Nephron progenitor cell (in vitro differentiated cells): Measurements from ENCODE around the gene EPOP.

ENCODE experiments used
- DNase-seq: peaks from one replicate; pipeline ENCODE4 v3.0.0; 2021
- H3K27ac Mint-ChIP-seq: 2 replicates; pipeline ENCODE4 v1.8.0; 2021; ENCODE audit warnings: mild to moderate bottlenecking, moderate library complexity, mixed read lengths
- H3K27me3 Mint-ChIP-seq: 2 replicates; pipeline ENCODE4 v1.8.0; 2021; ENCODE audit warnings: mild to moderate bottlenecking, low read depth, mixed read lengths; ENCODE audit not compliant: poor library complexity
- H3K36me3 Mint-ChIP-seq: 2 replicates; pipeline ENCODE4 v1.8.0; 2021; ENCODE audit warnings: low read depth, mixed read lengths
- H3K4me1 Mint-ChIP-seq: 2 replicates; pipeline ENCODE4 v1.8.0; 2021; ENCODE audit warnings: mixed read lengths
- H3K4me3 Mint-ChIP-seq: 2 replicates; pipeline ENCODE4 v1.8.0; 2021; ENCODE audit warnings: mild to moderate bottlenecking, moderate library complexity, mixed read lengths
- H3K9me3 Mint-ChIP-seq: 2 replicates; pipeline ENCODE4 v1.8.0; 2021; ENCODE audit warnings: mild to moderate bottlenecking, moderate library complexity, mixed read lengths
- TF ChIP-seq, protein P1 (sequence below): fragments of 200-600 bp; sonication (generic); IDR thresholded peaks from 2 replicates; pipeline ENCODE4 v1.5.0; 2021; ENCODE audit warnings: antibody characterized with exemption

EPOP gene

DNA sequence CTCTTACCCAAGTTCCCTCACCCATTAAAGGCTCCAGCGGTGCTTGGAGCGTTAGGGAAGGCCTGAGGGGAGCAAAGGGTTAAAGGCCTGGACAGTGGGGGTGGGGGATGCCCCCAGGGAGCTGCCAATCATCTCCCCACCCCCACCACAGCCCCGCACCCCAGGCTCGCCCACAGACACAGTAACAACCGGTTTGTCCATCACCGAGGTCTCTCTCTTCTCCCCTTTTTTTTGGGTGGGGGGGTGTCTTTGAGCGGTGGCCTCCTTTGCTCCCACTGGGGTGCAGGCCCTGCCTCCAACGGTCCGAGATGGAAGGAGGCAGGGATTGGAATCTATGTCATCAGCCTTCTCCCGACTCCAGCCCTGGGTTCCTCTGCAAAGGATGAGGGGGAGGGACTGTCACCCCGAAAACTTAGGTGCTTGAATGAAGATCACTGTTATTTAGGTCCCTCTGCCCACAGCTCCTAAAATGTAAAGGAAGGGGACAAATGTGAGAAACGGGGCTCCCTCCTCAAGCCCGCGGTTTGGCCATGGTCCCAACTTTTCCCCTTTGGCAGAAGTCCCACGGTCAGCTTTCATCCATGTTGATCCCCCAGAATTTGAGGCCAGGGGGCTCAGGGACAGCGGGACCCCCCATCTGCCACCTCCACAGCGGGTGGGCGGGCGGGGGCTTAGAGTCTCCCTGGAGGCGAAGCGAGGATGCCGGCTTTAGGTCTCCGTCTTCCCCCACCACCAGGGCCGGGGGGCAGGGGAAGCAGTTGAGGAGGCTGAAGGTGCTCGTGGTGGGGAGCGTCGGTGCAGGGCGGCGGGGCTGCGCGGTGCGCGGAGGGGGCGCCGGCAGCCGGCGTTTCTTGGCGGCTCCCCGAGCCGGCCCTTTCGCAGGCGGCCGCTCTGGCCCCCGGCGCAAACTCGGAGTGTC lies 1.7 kb downstream of the EPOP start:
- Mint-ChIP-seq H3K36me3 (no peaks in the 10 kb centered on the region), H3K27ac (no peak overlapping the region), H3K4me3 (peak overlapping the region; percentile 87), H3K4me1 (peaks cover 62% of the 10 kb centered on the region), H3K9me3 (no peaks in the 10 kb centered on the region), H3K27me3 (peaks cover 77% of the 10 kb centered on the region)
- no peak for DNase-seq
- TF ChIP-seq, protein P1, sequence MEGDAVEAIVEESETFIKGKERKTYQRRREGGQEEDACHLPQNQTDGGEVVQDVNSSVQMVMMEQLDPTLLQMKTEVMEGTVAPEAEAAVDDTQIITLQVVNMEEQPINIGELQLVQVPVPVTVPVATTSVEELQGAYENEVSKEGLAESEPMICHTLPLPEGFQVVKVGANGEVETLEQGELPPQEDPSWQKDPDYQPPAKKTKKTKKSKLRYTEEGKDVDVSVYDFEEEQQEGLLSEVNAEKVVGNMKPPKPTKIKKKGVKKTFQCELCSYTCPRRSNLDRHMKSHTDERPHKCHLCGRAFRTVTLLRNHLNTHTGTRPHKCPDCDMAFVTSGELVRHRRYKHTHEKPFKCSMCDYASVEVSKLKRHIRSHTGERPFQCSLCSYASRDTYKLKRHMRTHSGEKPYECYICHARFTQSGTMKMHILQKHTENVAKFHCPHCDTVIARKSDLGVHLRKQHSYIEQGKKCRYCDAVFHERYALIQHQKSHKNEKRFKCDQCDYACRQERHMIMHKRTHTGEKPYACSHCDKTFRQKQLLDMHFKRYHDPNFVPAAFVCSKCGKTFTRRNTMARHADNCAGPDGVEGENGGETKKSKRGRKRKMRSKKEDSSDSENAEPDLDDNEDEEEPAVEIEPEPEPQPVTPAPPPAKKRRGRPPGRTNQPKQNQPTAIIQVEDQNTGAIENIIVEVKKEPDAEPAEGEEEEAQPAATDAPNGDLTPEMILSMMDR = no peak

DNA sequence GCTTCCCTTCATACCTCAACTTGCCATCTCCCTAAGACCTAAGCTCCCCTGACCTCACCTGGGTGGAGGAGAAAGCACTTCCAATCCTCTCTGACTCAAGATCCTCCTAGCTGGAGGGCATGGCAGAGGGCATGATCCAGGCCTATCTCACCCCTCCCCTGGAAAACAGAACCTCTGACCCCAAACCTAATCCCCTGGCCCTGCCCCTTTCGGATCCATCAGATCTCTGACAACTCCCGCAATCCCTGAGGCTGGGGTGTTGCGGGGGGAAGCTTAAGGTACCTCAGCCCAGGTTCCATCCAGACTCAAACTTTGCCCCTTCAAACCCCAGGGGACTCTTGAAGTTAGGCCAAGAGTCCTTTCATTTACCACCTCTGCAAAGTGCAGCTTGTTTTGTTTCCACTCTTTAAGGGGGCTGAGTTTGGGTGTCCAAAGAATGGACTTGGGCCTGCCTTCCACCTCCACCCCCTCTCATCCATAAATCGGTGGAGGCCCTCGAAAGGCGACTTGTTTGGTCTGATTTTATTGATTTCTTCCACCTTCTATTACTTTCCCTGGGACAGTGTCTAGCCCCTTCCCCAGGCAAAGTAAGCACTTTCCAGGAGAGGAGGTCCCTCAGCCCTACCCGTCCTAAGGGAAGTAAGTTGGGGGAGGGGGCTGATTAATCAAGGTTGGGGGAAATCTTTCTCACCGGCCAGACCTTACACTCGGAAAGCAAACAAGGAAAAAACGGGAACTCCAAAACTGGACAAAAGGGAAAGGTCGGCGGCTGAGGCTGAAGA lies 2.6 kb downstream of the EPOP start:
- no peak for DNase-seq
- H3K27ac Mint-ChIP-seq = no peak overlapping the region
- H3K36me3 Mint-ChIP-seq = no peaks in the 10 kb centered on the region
- H3K9me3 Mint-ChIP-seq = no peaks in the 10 kb centered on the region
- H3K27me3 Mint-ChIP-seq = peaks cover 84% of the 10 kb centered on the region
- peaks cover 69% of the 10 kb centered on the region for H3K4me1 Mint-ChIP-seq
- H3K4me3 Mint-ChIP-seq = peak overlapping the region; percentile 87
- TF ChIP-seq, protein P1 = no peak

DNA sequence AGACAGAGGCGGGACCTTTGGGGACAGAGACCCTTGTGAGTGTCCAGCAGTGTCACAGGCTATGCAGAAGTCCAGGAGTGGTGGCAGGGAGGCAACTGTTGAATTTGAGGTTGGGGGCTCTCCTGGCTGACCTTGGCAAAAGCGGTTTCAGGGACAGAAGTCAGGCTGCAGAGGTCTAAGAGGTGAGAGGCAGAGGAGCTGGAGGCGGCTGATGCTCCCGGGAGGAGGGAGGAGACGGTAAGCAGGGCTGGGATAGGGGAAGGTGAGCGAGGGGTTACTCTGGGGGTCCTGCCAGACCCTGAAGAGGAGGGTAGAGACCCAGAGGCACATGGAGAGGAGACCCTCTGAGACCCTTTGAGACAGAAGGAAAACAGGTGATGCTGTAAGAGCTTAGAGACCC lies 5.2 kb downstream of the EPOP start:
- no peak for DNase-seq
- TF ChIP-seq, protein P1 = no peak
- Mint-ChIP-seq H3K27ac (no peak overlapping the region), H3K9me3 (no peaks in the 10 kb centered on the region), H3K4me1 (peaks cover 55% of the 10 kb centered on the region), H3K36me3 (no peaks in the 10 kb centered on the region), H3K27me3 (peaks cover 71% of the 10 kb centered on the region), H3K4me3 (peak overlapping the region; percentile 31)

DNA sequence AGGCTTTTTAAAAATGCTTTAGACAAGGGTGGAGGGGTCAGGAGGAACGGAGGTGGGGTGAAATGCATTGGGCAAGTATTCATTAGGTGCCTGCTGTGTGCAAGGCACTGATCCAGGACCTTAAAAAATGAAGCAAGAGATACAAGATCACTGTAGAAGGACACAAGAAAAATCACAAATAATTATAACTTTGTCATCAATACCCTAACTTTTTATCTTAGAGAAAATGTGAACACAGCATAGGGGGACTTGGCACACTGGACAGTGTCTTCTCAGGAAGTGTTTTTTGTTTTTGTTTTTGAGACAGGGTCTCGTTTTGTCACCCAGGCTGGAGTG lies 7.0 kb downstream of the EPOP start:
- Mint-ChIP-seq H3K36me3 (no peaks in the 10 kb centered on the region), H3K27ac (no peak overlapping the region), H3K27me3 (peaks cover 67% of the 10 kb centered on the region), H3K4me1 (peaks cover 68% of the 10 kb centered on the region), H3K9me3 (no peaks in the 10 kb centered on the region), H3K4me3 (no peak overlapping the region)
- DNase-seq = no peak
- TF ChIP-seq, protein P1 = peak; percentile 26

DNA sequence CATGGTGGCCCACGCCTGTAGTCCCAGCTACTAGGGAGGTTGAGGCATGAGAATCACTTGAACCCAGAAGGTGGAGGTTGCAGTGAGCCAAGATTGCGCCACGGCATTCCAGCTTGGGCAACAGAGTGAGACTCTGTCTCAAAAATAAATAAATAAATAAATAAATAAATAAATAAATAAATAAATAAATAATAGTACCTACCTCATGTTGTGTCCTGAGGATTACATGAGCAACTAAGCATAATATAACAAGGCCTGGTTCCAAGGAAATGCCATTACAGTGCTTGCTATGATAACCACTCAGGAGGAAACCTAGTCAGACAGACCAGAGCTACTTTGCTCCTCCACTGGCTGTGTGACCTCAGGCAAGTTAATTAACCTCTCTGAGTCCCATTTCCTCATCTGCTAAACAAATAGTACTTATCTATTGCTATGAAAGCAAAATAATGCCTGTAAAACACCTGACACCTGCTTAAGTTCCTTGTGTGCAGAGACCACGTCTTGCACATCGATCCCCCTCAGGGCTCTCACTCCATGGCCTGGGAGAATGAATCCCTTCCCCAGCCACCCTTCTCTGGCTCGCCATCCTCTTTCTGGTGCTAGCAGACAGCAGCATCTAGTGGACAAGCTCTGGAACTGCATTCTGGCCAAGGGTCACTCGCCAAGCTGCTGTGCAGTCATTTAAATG lies 7.5 kb downstream of the EPOP start:
- peak; percentile 78 for DNase-seq
- Mint-ChIP-seq H3K27me3 (peaks cover 62% of the 10 kb centered on the region), H3K27ac (no peak overlapping the region), H3K9me3 (no peaks in the 10 kb centered on the region), H3K4me3 (no peak overlapping the region), H3K4me1 (peaks cover 63% of the 10 kb centered on the region), H3K36me3 (no peaks in the 10 kb centered on the region)
- TF ChIP-seq, protein P1 = peak; percentile 100
